Measurements from ENCODE around the gene BAHCC1.
A peak's percentile ranks its signal among the peaks of the same experiment; 100 is the strongest.

Gene BAHCC1

GRCh38 chr17:81393684-81394376, 1.4 kb upstream of the BAHCC1 start (continued):
- TF ChIP-seq TCF7L2 (IDR thresholded peaks at IDR 0.05; ENCODE audit: borderline replicate concordance, low read depth, low read length) (peak; percentile 99), ZBTB44 (tag by site-specific recombination; IDR thresholded peaks at IDR 0.05) (peak; percentile 97), YY2 (tag by site-specific recombination; IDR thresholded peaks at IDR 0.05) (no peak), ZNF76 (tag by site-specific recombination; IDR thresholded peaks at IDR 0.05; ENCODE audit: borderline replicate concordance, low read depth) (peak; percentile 88), ZNF513 (tag by site-specific recombination; IDR thresholded peaks at IDR 0.05) (peak; percentile 41; the same call in 1 of the 2 replicates), PBX3 (CRISPR knock-in tag; IDR thresholded peaks at IDR 0.05) (peak; percentile 97), IKZF3 (tag by site-specific recombination; IDR thresholded peaks at IDR 0.05) (peak; percentile 96), ZNF548 (tag by site-specific recombination; IDR thresholded peaks at IDR 0.05) (no peak), ZNF23 (tag by site-specific recombination; IDR thresholded peaks at IDR 0.05; ENCODE audit: borderline replicate concordance) (no peak), ZNF529 (tag by site-specific recombination; IDR thresholded peaks at IDR 0.05; ENCODE audit: insufficient replicate concordance) (no peak), ZNF146 (tag by site-specific recombination; IDR thresholded peaks at IDR 0.05) (0 out of 2 replicates have a peak, but pooled peaks have one; percentile 47), ZNF114 (tag by site-specific recombination; IDR thresholded peaks at IDR 0.05) (no peak), GFI1B (tag by site-specific recombination; IDR thresholded peaks at IDR 0.05) (peak; percentile 53), ZBTB11 (tag by site-specific recombination; conservative IDR thresholded peaks at IDR 0.05; ENCODE audit: low read depth) (no peak), ZNF792 (tag by site-specific recombination; IDR thresholded peaks at IDR 0.05) (no peak), FEZF1 (tag by site-specific recombination; IDR thresholded peaks at IDR 0.05) (peak; percentile 78), ZBTB26 (tag by site-specific recombination; optimal IDR thresholded peaks at IDR 0.05) (no peak), ZFHX2 (tag by site-specific recombination; conservative IDR thresholded peaks at IDR 0.05) (peak; percentile 52), MYNN (tag by site-specific recombination; IDR thresholded peaks at IDR 0.05; ENCODE audit: borderline replicate concordance) (no peak), ZNF639 (tag by site-specific recombination; IDR thresholded peaks at IDR 0.05) (peak; percentile 97), AEBP2 (tag by site-specific recombination; IDR thresholded peaks at IDR 0.05; ENCODE audit: borderline replicate concordance) (no peak), ZNF169 (tag by site-specific recombination; IDR thresholded peaks at IDR 0.05) (no peak), GLIS2 (tag by site-specific recombination; IDR thresholded peaks at IDR 0.05) (peak; percentile 47), ZNF555 (tag by site-specific recombination; conservative IDR thresholded peaks at IDR 0.05) (no peak)

Measured in HEK293 (cell line).